Ammon's horn (tissue), 1 donor: ENCODE measurements around the gene ZDHHC14.
A peak's percentile ranks its signal among the peaks of the same experiment; 100 is the strongest.

ENCODE experiments used
- DNase-seq: peaks from one replicate; pipeline ENCODE4 v3.0.0-alpha.2; 2016; ENCODE audit warnings: low spot score

ZDHHC14 gene

DNA sequence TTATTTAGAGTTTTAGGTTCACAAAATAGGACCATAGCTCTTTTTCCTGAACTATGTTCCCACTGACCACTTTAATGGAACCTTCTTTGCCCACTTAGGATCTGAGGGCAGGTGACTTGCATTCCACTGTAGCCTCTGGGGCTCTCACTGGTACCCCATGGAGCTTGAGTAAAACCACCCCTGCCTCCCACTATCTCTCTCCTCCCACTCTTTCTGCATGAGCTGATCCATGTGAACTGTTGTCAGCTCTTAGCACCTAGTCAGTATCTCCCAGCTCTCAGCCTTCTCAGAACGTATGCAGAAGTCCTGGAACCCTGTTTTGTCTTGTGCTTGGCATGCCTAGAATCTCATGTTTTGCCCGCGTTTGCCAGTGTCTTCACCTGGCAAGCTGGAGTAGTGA is 241.4 kb downstream of the ZDHHC14 start:
- no peak for DNase-seq

DNA sequence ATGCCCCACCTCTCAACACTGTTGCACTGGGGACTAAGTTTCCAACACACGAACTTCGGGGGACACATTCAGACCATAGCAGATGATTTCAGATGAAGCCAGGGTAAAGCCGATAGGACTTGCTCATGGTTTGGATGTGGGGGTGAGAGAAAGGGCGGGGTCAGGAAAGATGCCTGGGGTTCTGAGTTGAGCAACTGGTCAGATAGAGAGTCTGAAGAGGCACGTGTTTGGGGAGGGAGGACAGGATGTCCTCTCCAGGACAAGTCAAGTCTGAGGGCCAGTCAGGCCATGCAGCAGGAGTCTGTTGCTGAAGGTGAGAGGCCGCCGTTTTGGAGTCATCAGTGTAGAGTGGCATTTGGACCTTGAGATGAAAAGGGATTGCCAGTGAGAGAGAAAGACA is 244.1 kb downstream of the ZDHHC14 start:
- no peak for DNase-seq

DNA sequence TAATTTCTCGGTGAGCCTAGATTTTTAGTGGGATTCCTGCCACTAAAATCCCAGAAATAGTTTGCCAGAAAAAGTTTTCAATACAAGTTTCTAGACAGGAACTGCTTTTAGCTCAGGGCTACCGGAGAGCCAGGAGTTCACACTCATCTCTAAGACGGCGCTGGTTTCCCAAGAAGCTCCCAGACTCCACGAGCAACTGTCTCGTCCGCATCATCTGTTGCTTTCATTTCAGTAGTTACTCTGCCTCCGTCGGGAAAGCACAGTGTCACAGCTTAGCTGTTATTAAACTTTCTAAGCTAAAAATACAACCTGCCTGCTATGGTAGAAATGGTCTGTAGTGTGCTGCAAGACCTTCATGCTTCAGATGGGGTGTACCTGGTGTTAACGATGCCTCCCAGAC is 244.8 kb downstream of the ZDHHC14 start:
- DNase-seq = peak; percentile 22

DNA sequence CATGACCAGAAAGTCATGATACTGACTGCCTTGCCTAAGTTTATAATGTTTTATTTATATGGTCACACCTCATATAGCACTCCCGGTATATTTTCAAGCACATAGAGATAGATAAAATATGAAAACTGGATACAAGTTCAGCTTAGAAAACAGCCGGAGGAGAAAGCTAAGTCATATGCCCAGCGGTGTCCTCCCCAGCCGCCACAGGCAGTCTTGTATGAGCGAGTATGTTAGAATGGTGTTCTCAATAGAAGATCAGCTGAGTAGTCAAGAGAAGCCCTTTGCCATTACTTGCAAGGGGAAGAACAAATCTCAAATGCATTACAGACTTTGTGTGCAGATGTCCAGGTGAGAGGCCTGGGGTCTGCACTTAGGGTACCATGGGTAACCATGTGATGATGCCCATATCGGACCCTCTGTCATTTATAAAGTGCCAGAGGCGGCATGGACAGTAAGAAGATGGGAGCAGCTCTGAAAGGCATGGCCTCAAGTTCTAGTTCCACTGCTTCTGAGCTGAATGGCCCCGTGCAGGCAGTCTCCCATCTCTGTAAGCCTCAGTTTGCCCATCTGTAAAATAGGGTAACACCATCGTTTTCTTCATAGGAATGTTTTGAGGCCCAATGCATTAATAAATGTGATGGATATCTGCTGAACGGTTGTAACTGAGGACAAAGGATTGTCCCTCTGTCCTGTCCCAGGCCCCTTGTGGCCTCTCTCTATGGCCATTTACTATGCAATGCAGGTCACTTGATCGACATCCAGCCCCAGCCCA is 246.4 kb downstream of the ZDHHC14 start:
- no peak for DNase-seq

DNA sequence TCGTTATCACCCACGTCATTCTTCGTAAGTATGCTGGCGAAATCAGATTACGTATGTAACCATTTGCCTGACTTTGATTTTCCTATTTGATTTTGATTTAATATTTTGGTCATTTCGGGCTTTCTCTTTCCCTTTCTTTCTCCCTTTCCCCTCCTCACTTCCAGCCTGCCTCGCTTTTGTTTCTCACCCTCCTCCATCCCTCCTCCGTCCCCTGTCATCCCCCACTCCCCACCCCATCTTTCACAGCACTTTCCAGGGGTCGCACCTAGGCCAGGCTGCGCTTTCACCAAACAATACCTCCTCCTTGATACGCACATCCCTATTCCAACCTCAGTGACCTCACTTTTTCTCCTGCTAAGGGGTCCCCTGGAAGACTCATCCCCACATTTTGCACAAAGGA is 247.5 kb downstream of the ZDHHC14 start:
- no peak for DNase-seq

DNA sequence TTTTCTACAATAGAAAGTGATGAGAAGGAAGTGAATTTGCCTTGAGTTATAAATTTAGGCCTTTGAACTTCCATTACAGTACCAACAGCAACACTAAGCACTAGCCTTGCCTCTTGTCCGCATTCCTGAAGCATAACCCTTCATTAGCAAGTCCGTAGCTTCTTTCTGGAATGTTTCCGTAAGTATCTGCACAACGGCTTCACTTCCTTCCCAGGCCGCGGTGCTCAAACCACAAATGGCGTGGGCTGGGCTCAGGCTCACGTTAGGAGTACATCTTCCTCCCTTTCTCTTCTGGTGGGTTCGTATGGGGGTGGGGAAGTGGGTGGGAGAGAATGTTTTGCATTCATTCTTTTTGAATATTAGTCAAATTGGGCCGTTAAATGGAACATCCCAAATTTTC is 248.2 kb downstream of the ZDHHC14 start:
- no peak for DNase-seq

DNA sequence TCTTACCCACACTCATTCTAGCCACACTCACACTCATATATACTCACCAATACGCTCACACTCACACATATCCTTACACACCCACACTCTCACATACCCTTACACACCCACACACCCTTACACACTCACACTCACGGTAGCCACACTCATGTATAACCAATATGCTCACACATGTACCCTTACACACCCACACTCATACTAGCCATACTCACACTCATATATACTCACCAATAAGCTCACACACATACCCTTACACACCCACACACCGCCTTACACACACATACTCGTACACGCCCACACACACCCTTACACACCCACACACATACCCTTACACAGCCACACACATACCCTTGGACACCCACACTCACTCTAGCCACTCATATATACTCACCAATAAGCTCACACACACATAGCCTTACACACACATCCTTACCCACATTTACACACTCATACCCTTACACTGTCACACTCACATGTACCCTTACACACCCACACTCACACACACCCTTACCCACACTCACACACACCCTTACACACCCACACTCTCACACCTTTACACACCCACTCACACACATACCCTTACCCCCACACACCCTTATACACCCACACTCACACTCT is 249.6 kb downstream of the ZDHHC14 start:
- DNase-seq = no peak

DNA sequence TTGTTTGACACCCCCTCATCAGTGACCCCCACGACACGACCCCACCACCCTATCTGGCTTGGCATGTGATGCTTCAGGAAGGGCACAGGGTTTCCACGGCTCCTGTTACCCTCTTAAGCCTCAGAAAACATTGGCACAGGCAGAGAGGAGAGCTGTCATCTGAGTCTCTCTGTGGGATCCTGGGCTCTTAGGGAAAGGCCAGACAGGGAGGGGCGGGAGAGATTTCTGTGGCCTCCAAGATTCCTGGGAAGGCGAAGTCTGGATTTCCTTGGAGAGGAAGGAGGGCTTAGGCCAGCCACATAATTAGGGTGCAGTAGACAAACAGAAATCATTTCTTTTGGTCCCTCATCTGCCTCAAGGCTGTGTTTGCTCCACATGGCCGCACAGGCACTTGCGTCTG is 250.4 kb downstream of the ZDHHC14 start:
- DNase-seq = no peak

DNA sequence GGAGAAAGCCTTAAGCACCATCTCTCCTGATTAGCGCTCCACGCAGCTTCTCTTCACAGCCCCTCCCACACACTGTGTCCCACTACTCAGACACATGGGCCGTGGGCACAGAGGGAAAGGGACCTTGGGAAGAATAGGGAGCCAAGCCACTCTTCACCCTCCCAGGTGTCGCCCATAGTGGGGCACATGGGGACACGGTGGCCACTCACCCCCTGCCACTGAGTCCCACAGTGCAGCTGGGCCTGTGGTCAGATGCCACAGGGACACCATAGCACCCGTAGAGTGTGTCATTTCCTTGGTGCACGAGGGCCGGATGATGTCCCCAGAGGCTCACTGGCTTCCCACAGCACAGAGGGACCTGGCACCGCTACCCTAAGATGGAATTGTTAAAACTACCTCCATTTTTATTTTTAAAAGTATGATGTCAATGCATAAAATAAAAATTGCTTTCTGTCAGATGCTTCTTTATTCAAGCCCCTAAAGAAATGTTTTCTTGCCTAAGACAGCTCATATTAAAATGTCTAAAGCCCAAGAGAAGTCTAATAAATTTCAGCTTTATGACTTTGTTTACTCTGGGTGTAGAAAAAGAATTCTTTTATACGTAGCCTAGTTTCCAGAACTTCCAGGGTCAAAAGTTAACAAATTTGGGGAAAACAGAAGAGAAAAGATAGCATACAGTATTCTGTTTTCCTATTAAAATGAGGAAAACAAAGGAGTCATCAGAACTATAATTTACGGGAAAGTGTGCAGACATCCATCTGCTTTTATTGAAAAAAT is 251.0 kb downstream of the ZDHHC14 start:
- DNase-seq = no peak

DNA sequence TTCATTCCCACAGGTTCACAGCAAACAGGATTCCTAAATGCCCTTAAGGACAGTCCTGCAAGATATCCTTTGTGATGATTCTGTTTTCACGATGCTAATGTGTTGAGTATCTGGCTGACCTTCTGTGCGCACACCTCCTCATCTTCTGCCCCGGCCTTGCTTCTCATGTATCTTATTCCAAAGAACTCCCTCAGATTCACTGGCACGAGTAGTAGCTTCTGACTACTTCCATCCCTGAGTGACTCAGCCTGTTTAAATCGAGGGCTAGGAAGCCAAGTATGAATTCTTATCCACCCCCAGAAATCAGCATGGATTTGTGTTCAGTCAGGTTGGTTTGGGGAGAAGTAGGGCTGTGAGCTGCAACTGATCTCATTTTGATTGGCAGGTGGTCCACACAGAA is 251.8 kb downstream of the ZDHHC14 start:
- DNase-seq = peak; percentile 36

DNA sequence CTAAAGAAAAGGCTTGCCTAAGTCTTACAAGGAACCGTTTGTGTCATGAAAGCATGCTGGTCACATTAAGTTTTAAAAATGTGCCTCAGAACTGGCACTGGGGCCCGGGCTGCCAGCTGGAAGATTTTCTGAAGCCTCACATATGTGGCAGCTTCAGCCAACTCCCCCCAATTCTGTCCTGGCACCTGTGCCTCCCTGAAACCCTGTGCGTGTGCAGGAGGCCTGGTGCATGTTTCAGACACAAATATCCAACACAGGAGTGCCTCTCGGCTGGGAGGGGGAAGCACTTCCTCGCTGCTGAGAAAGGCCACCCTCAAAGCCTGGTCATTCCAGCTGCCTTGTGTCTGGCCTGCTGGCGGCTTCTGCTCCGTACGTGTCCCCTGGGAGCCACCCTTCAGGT is 253.6 kb downstream of the ZDHHC14 start:
- DNase-seq = no peak

DNA sequence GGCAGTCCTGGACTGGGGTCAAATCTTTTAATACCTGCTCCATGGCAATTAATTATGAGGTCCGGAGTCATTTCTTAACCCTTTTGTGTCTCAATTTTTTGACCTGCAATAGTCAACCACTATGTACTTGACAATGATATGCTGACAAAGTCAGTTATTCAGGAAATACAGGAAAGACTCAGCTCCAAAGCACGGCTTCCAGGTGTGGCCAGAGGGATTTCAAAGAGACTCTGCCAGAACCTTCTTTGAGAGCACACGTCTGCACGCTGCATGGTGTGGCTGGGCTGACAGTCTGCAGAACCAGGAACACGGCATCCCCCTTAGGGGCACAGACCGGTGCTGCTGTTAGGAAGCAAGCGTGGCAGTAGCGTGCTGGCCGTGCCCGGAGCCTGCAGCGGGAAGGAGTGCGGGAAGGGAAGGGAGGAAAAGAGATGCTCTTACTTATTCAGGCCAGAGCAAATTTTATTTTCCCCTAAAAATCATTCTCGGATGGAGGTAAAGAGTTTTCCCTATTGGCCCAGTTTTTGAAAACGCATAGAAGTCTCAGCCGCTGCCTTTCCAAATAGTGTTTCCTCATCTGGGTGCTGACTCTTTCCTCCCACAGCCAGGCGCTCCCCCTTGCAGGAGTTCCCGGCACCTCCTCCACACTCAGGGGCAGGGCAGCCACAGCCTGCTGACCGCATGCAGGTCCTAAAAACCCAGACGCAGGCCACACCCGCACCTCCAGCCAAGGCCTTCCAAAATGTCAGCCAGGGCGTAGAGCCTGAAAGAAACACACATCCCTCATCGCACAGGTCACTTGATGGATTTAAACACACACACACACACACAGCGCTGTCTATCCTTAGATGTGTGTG is 254.6 kb downstream of the ZDHHC14 start:
- no peak for DNase-seq

DNA sequence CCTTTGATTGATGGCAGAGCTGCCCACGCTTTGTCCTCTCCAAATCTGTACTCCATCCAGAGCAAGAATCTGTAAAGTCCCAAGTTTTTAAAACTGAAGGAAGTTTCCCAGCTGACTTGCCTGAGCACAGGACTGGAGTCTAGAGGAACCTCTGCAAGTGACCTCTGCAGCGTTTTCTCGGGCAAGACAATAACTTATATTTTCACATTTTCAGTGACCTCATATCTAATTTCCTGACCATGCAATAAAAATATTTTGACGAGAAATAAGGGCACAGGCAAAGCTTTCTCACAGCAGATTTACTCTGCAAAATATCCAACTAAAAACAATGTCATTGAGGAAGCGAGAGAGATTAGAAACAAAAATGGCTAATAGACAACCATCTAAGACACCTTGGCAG is 256.5 kb downstream of the ZDHHC14 start:
- DNase-seq = no peak

DNA sequence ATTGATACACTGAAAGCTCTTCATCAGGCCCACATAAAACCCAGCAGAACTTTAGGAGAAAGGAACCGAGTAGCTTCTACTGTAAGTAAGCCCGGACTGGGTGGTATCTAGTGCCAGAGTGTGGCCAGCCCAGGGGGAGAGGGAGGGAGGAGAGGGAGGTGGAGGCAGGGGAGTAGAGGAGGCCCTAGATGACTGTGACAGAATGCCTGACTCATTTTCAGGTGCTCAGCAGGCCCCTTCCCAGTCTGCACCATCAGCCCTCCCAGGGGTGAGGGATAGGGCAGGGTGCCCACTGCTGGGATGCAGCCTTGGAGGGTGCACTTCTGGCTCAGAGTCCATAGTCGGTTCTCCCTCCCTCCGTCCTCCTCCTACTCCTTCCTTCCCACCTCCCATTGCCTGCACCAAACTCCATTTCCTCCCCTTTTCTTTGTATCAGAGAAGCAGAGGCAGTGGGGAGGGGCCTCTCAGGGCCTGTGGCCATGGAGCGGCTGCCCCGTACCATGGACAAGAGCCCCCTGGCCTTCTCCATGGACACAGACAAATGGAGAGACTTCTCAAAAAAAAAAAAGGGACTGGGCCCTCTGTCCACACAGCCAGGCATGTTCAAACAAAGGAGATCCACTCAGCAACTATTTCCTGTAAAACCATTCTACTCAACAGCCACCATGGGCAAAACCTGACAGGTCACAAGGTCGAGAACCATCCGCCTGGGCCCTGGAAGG is 257.1 kb downstream of the ZDHHC14 start:
- DNase-seq = no peak

DNA sequence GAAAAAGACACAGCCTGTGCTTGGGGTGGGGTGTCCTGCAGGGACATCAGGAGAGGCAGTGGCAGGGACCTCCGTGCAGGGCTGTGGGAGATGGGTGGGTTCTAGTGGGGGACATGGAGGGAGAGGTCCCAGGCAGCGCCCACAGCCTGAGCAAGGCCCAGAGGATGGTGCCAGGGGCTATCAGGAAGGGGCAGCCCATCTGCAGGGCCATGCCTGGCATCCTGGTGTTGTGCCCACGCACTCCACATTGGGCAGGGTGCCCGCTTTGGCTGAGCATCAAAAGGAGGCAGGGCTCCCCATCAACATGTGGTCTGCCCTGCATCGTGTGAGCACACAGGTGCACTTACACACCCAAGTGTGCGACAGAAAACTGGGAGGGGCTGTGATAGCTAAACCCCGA is 257.8 kb downstream of the ZDHHC14 start:
- DNase-seq = no peak

DNA sequence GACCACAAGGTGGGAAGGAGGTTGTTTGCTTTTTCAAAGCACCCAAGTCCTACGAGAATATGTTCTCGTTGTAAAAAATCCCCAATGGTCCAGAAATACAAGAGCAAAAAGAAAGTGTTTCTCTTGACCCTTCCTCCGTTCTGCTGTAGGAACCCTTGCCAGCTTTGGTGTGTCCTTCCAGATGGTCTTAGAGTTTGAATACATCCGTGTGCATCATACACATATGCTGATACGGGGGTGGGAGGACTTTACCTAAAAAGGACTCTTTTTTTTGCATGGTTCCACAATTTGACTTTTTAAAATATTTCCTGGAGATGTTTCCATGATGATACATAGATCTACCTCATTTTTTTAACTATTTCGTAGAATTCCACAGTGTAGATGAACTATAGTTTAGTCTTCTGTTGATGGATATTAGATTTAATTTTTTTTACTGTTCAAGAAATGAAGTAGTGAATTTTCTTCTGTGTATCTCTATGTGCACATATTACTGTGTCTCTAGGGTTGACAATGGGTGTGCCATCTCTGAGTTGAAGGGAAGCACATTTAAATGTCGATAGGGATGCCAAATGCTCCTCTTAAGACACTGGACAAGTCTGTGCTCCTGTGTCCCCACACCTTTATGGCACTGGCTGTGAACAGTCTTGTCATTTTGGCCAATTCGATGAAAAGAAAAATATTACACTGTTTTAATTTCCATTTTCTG is 259.9 kb downstream of the ZDHHC14 start:
- DNase-seq = no peak

DNA sequence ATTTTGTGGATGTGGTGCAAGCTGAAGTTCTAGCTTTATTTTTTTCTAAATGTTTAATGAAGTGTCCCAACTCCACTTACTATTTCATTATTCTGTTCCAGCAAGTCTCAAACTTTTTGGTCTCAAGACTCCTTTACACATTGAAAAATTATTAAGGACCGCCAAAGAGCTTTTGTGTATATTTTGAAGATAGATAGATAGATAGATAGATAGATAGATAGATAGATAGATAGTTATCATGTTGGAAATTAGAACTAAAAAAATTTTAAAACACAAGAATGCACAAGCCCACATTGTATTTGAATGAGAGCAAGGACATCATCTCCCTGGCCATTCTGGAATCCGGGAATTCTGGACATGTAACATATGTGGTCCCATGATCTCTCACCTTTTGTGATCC is 260.8 kb downstream of the ZDHHC14 start:
- DNase-seq = no peak

DNA sequence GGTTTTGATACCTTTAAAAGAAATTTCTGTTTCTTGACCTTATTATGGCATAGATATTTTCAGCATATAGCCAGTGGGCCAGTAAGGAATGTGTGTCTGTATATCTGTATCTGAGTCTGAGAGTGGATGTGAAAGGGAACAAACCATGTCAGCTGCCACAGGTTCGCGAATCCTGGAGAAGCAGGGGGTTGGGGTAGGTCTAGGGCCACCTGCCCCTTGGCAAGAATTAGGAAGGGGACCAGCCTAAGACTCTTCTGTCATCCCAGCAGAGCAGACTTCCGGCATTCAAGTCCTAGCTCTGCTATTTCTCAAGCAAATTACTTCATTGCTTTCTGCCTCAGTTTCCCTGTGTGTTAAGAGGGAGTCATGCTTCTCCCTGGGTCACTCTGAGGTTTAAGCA is 261.7 kb downstream of the ZDHHC14 start:
- no peak for DNase-seq

DNA sequence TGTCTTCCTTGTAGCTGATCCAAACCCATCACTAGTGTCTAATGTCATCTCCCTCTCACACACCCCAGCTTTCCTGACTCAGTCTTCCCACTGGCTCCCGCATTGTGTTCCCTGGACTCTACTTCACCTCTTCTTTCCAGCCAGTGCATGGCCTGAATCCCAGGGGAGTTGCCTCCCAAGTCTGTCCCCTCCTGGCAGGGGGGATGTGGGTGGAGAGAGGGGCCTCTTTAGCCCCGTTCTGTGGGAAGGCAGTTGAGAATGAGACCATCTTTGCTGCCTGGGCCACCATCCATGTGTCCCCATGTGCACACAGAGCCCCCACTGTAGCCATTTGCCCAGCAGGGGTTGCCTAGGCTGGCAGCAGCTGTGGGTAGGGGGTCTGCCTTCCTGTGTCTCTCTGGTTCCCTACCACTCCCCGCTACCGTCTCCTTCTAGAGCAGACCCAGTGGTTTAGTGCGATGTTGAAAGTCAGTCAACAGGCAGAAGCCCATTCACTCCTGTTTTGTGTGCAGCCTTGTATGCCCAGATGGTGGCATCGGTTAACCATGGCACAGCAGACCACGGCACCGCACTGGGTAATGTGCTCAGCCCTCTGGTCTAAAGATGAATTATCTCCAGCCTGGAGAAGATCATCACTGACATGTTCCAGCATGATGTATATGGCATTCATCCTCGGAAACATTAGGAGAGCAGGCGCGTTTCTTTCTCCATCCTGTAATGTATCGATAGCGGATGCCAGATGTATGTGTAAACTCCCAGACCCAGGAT is 263.2 kb downstream of the ZDHHC14 start:
- DNase-seq = peak; percentile 50

DNA sequence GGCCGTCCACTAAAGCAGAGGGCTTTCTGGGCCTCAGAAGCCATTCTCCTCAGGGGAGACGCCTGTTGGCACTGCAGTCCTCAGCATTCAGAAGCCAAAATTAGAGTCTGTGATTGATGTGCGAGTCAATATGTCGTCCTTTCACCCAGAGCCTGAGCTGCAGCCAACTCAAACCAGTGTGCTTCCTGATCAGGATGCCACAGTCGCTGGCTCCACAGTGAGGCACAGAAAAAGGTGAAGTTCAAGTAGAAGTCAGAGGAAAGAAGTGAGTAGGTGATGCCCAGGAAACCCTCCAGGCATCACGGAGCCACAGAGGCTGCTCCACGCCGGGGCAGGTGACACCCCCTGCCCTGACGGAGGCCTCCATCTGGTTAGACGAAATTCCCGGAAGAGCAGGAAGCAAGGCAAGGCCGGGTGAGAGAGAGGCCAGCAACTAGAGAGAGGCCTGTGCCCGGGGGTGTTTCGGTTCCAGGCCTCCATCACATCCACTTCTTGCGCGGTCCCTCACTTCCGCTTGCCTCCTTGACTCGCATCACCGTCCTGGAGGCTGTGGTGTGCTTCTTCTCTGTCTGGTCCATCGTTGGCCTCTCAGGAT is 264.3 kb downstream of the ZDHHC14 start:
- DNase-seq = no peak
